H1 (cell line): ENCODE results near the gene MT4.

ENCODE experiments used
- CEBPB ChIP-seq: IDR thresholded peaks from 2 replicates; pipeline ENCODE4 v1.6.1; 2012; ENCODE audit warnings: low read depth, low read length
- CREB1 ChIP-seq: IDR thresholded peaks from 2 replicates; pipeline ENCODE4 v1.6.1; 2012; ENCODE audit warnings: inconsistent platforms
- EP300 ChIP-seq, 2 experiments: IDR thresholded peaks; 1 replicate in 1 of 2; 2 replicates in 1 of 2; pipeline ENCODE4 v1.6.1; 2011 to 2012; ENCODE audit warnings: low read depth in 2 of 2, low read length in 2 of 2, mild to moderate bottlenecking in 2 of 2, borderline replicate concordance in 1 of 2, inconsistent platforms in 1 of 2, moderate library complexity in 1 of 2
- GTF2F1 ChIP-seq: IDR thresholded peaks from 2 replicates; pipeline ENCODE4 v1.6.1; 2012; ENCODE audit warnings: low read depth, low read length, improper control_type of control experiment, borderline replicate concordance
- MAFK ChIP-seq: IDR thresholded peaks from 2 replicates; pipeline ENCODE4 v1.6.1; 2012; ENCODE audit warnings: low read depth, mild to moderate bottlenecking, improper control_type of control experiment, low read length
- POU5F1 ChIP-seq: IDR thresholded peaks from 2 replicates; pipeline ENCODE4 v1.6.1; 2011; ENCODE audit warnings: low read depth, mild to moderate bottlenecking, low read length, moderate library complexity
- RAD21 ChIP-seq, 2 experiments: IDR thresholded peaks in 1 of 2; conservative IDR thresholded peaks in 1 of 2; 2 replicates each; pipeline ENCODE4 v1.6.1; 2011; ENCODE audit warnings: low read depth in 2 of 2, low read length in 2 of 2, improper control_type of control experiment in 1 of 2, inconsistent platforms in 1 of 2, mild to moderate bottlenecking in 1 of 2, moderate library complexity in 1 of 2
- TBP ChIP-seq: IDR thresholded peaks from 2 replicates; pipeline ENCODE4 v1.6.1; 2011; ENCODE audit warnings: low read depth, low read length, improper control_type of control experiment
- TF ChIP-seq, protein P1 (sequence below), 3 experiments: IDR thresholded peaks; 1 replicate in 2 of 3; 2 replicates in 1 of 3; pipeline versions ENCODE4 v1.5.1 to v1.6.1; 2011; ENCODE audit warnings: low read length in 3 of 3, mild to moderate bottlenecking in 3 of 3, inconsistent platforms in 2 of 3, low read depth in 1 of 3, moderate library complexity in 1 of 3; ENCODE audit not compliant: insufficient read depth in 1 of 3; ENCODE audit errors: control extremely low read depth in 1 of 3
- TF ChIP-seq, protein P2 (sequence below): IDR thresholded peaks from 2 replicates; pipeline ENCODE4 v1.6.1; 2012; ENCODE audit warnings: inconsistent platforms

DNA sequence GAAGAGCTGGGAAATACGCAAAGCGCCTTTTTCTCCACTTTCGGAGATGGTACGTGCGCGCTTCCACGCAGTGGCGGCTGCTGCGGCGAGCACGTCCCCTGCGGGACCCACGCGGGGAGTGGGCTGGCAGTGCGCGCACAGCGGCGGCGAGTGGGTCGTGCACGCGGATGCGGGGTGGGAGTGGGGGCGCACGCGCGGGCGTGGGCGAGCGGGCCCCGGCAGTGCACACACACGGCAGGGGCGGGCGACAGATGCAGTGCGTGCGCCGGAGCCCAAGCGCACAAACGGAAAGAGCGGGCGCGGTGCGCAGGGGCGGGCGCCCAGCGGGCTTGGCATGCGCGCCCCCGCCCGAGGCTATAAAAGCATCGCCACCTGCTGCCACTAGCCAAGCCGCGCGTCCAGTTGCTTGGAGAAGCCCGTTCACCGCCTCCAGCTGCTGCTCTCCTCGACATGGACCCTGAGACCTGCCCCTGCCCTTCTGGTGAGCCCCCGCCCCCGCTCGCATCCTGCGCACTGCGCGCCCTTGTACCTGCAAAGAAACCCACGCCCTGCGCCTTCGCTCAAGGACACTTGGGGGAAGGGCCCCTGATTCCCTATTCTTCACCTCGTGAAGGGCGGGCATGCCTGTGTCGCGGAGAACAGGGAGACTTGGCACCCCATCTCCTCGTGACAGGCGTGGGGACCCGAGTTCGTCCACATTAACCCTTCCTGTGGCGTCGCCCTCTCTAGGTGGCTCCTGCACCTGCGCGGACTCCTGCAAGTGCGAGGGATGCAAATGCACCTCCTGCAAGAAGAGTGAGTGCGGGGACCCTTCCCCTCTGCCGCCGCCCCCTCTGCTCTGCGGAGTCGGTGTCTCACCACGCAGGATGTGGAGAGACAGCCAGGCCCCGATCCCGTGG lies 24.5 kb downstream of the MT4 start, which contains the start of gene MT3:
- TF ChIP-seq, protein P1, sequence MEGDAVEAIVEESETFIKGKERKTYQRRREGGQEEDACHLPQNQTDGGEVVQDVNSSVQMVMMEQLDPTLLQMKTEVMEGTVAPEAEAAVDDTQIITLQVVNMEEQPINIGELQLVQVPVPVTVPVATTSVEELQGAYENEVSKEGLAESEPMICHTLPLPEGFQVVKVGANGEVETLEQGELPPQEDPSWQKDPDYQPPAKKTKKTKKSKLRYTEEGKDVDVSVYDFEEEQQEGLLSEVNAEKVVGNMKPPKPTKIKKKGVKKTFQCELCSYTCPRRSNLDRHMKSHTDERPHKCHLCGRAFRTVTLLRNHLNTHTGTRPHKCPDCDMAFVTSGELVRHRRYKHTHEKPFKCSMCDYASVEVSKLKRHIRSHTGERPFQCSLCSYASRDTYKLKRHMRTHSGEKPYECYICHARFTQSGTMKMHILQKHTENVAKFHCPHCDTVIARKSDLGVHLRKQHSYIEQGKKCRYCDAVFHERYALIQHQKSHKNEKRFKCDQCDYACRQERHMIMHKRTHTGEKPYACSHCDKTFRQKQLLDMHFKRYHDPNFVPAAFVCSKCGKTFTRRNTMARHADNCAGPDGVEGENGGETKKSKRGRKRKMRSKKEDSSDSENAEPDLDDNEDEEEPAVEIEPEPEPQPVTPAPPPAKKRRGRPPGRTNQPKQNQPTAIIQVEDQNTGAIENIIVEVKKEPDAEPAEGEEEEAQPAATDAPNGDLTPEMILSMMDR (IDR thresholded peaks at IDR 0.05; ENCODE audit: control extremely low read depth in 1 of 3, insufficient read depth in 1 of 3, low read depth in 1 of 3, low read length in 3 of 3), result no peak
- TF ChIP-seq, protein P2, sequence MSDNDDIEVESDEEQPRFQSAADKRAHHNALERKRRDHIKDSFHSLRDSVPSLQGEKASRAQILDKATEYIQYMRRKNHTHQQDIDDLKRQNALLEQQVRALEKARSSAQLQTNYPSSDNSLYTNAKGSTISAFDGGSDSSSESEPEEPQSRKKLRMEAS, result peak; percentile 45
- no peak for TF ChIP-seq EP300 (IDR thresholded peaks at IDR 0.05; ENCODE audit: borderline replicate concordance in 1 of 2, low read depth in 2 of 2, low read length in 2 of 2)
- TF ChIP-seq POU5F1, result no peak
- TF ChIP-seq TBP, result peak; percentile 53; the same call in 1 of the 2 replicates
- no peak for TF ChIP-seq RAD21 (IDR thresholded peaks at IDR 0.05 in 1 of 2, conservative IDR thresholded peaks at IDR 0.05 in 1 of 2; ENCODE audit: low read depth in 2 of 2, low read length in 2 of 2)
- TF ChIP-seq CEBPB, result no peak
- no peak for TF ChIP-seq MAFK
- no peak for TF ChIP-seq GTF2F1
- no peak for TF ChIP-seq CREB1
